ENCODE results near the gene ARHGAP31. TPM values are rescaled to one million over a fixed set of nuclear protein-coding genes. Genes with fewer than 3 reads are reported as not detected.
"Not testable (repeated sequence)": the region's sequence is repeated elsewhere in the genome, so short reads cannot be mapped to it uniquely, and the experiment has no call there.

ARHGAP31 gene
- total RNA-seq, 1 experiment from 2014 or later = 1.5 TPM

DNA sequence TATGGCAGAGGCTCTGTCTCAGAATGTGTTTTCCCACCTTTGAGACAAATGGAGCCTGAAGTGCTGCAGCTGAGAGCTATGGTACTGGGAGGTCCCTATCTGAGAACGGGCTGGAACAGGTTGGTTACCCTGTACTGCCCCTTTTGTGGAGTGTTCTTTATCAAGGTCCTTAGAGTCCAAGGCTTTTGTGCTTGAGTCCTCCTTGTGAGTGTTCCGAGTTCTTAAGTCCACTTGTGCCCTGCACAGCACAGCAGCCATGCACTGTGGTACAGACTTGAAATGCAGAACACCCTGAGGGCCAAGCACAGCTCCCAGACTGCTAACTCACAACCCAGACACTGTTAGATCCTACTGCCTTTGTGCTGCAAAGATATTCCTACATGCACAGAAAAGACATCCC, 67.8 kb downstream of the ARHGAP31 start:
- DNase-seq (ENCODE audit: low read depth) = no peak
- in situ Hi-C loops (cut with HindIII; ENCODE audit: low pct_unique_long_range_greater_than_20kb, low sequenced_read_pairs) = no loop called here

DNA sequence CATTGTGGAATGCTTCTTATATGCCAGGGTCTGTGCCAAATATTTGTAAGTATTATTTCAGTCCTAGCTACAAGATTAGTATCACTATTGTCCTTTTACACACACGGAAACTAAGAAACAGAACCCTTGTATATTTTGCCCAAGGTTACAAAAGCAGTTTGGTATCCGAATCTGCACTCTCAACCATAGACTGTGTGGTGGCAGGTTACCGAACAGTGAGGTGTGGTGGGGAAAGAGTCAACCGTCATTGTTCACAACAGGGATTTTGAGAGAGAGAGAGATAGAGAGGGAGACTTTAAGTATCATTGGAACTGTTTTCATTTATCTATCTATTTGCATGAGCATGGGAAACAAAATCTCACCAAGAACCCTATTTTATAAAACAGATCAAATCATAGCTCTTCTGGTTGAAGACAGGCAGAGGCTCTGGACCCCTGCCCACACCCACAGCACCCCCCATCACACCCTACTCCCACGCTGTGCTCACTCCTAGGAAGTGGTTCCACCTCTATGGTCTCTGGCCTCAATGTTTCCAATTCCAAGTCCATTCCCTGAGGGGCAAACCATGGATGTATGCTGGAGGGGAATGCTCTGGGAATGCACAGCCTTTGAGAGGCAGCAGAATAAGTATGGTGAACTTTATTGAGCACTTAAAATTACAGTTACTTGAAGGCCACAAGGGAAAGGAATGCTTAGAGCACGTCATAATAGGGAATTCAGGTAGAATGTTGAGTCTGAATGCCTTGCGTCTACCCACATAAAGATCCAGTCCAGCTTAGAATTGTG, 69.0 kb downstream of the ARHGAP31 start:
- DNase-seq (ENCODE audit: low read depth) = no peak
- in situ Hi-C loops (cut with HindIII; ENCODE audit: low pct_unique_long_range_greater_than_20kb, low sequenced_read_pairs) = no loop called here

DNA sequence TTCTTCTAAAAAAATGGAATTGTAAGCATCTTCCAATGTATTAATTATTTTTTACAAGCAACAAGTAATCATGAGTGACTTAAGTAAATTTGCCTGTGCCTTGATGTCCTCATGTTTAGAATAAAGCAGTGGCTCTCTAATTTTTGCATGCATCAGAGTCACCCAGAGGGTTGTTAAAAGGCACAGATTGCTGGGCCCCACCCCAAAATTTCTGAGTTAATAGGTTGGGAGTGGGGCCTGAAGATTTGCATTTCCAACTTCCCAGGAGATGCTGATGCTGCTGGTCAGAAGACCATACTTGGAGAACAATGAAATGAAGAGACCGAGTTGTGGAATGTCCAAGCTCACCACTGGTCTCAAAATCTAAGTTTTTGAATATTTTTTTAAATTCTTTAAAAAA, 70.2 kb downstream of the ARHGAP31 start:
- in situ Hi-C loops (cut with HindIII; ENCODE audit: low pct_unique_long_range_greater_than_20kb, low sequenced_read_pairs) = no loop called here
- no peak for DNase-seq (ENCODE audit: low read depth)

DNA sequence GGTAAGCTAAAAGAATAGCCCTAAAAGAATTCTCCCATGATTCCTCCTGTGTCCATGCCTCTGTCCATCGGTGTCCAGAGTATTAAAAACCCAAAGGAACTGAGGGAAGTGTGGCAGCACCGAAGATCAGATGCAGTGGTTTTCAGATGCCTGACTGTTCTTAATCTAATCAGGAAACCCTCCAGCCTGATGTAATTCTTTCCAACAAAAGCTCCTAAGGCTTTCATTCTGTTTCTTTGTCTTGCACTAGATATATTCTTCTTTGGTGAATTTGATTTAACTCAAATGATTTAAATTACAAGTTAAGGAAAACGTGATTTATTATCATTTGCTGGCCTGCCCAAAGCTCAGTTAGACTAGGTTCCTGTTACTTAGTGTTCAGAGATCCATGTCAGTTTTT, 71.2 kb downstream of the ARHGAP31 start:
- in situ Hi-C loops (cut with HindIII; ENCODE audit: low pct_unique_long_range_greater_than_20kb, low sequenced_read_pairs) = no loop called here
- DNase-seq (ENCODE audit: low read depth) = no peak

DNA sequence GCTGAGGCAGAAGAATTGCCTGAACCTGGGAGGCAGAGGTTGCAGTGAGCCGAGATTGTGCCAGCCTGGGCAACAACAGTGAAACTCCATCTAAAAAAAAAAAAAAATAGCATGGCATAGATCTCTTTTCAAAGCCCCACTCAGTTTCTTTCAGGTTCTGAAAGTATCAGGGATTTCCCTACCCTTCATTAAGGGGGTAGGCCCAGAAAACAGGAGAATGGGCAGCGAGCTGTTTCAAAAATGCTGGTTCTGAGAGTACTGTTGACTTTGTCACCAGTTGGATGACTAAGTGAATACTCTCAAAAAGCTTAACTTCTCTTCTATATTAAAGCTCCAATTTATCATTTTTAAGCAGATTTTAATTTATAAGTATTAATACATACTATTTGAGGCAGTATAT, 72.8 kb downstream of the ARHGAP31 start:
- in situ Hi-C loops (cut with HindIII; ENCODE audit: low pct_unique_long_range_greater_than_20kb, low sequenced_read_pairs) = no loop called here
- DNase-seq (ENCODE audit: low read depth) = no peak

DNA sequence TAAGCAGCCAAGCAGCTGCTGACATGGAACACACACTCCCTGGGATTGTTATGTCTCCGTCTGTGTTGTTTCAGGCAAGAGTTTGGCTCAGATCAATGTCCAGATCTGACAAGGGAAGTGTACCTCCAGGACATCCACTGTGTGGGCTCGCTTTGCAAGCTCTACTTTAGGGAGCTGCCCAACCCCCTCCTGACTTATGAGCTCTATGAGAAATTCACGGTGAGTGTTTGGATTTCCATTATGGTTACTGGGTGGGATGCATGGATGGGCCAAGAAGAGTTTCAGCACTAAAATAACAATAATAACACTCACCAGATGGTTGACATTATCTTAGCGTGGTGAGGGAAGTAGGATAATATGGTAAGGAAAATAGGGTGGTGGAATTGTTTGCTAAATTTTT, 74.1 kb downstream of the ARHGAP31 start:
- in situ Hi-C loops (cut with HindIII; ENCODE audit: low pct_unique_long_range_greater_than_20kb, low sequenced_read_pairs) = no loop called here
- no peak for DNase-seq (ENCODE audit: low read depth)

DNA sequence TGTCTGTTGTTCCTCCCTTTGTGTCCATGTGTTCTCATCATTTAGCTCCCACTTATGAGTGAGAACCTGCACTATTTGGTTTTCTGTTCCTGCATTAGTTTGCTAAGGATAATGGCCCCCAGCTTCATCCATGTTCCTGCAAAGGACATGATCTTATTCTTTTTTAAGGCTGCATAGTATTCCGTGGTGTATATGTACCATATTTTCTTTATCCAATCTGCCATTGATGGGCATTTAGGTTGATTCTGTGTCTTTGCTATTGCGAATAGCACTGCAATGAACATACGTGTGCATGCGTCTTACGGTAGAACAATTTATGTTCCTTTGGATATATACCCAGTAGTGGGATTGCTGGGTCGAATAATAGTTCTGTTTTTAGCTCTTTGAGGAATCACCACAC, 77.6 kb downstream of the ARHGAP31 start:
- DNase-seq (ENCODE audit: low read depth); in situ Hi-C loops (cut with HindIII; ENCODE audit: low pct_unique_long_range_greater_than_20kb, low sequenced_read_pairs): not testable (repeated sequence)

DNA sequence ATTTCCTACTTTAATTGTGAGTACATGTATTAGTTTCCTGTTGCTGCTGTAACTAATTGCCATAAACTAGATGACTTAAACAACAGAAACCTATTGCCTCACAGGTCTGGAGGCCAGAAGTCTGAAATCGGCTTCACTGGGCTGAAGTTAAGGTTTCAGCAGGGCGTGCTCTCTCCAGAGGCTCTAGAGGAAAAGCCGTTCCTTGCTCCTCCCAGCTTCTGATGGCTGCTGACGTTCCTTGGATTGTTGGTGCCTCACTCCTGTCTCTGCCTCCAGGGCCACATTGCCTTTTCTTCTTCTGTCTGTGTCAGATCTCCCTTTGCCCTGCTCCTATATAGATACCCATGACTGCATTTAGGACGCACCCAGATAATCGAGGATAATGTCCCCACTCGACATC, 80.9 kb downstream of the ARHGAP31 start:
- in situ Hi-C loops (cut with HindIII; ENCODE audit: low pct_unique_long_range_greater_than_20kb, low sequenced_read_pairs) = no loop called here
- DNase-seq (ENCODE audit: low read depth) = no peak

DNA sequence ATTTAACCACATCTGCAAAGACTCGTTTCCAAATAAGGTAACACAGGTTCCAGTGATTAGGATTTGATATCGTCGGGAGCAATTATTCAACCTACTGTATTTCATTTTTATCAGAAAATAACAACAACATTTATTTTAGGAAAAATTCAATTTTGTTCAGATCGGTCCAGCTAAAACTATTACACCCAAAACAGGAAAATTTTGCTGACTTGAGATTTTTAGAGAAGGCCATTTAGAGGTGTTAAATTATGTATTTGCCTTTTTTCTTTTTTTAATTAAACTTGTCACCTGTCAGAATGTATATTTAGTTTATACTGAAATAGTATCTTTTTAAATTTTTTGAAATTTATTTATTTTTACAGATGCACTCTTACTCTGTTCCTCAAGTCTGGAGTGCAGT, 81.3 kb downstream of the ARHGAP31 start:
- DNase-seq (ENCODE audit: low read depth) = no peak
- in situ Hi-C loops (cut with HindIII; ENCODE audit: low pct_unique_long_range_greater_than_20kb, low sequenced_read_pairs) = no loop called here

DNA sequence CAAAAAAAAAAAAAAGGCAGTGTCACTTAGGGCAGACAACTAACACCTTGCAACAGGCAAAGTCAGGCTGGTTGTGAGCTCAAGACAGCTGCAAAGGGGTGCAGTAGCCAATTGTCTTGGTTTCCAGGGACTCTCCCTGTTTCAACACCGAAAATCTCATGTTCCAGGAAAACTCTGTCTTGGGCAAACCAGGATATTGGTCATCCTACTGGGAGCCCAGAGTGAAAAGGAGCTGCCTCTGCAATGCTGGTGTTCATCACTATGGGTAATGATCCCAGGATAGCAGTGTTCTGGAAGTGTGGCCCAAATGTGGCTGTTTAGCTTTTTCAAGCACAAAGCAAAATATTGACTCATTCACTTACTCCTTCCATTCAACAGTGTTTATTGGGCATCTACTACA, 82.6 kb downstream of the ARHGAP31 start:
- in situ Hi-C loops (cut with HindIII; ENCODE audit: low pct_unique_long_range_greater_than_20kb, low sequenced_read_pairs) = no loop called here
- DNase-seq (ENCODE audit: low read depth) = no peak

DNA sequence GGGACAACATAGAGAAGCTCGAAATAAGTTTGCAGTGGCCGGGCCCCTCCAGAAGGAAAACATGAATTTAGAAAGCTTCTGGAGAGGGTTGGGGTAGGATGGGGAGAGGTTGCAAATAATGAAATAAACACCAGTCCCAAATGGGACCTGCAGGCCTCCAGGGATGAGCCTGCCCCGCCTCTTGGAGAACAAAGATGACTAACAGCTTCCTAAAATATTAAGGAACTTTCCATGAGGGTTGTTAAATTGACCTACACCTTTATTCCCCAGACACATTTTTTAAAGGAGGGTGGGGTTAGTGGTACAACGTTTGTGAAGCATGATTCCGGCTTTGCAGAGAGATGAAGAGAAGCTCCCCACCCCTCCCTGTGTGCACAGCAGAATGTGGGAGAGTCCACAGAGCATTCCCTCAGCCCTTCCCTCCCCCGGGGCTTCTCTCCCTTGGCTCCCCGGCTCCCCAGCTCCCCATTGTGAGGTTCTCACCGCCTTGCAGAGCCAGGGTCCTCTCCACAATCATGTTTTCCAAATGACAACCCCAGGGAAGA, 84.1 kb downstream of the ARHGAP31 start:
- in situ Hi-C loops (cut with HindIII; ENCODE audit: low pct_unique_long_range_greater_than_20kb, low sequenced_read_pairs) = no loop called here

DNA sequence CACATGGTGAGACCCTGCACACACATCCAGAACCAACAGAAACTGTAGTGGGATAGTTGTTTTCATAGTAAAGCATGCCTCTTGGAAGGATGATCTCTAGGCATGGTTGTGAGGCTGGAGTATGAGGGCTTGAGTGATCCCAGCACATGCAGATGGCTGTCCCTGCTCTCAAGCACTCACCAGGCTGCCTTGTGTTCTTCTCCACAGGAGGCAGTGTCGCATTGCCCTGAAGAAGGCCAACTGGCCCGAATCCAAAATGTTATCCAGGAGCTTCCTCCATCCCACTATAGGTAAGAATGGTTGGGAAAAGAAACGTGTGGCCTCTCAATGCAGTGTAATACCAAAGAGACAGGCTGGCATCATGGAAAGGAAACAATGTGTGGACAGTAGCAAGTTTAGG, 86.5 kb downstream of the ARHGAP31 start:
- no peak for DNase-seq (ENCODE audit: low read depth)
- in situ Hi-C loops (cut with HindIII; ENCODE audit: low pct_unique_long_range_greater_than_20kb, low sequenced_read_pairs) = no loop called here

More for the DNA sequence above, 84.1 kb downstream of the ARHGAP31 start:
- DNase-seq (ENCODE audit: low read depth) = no peak

DNA sequence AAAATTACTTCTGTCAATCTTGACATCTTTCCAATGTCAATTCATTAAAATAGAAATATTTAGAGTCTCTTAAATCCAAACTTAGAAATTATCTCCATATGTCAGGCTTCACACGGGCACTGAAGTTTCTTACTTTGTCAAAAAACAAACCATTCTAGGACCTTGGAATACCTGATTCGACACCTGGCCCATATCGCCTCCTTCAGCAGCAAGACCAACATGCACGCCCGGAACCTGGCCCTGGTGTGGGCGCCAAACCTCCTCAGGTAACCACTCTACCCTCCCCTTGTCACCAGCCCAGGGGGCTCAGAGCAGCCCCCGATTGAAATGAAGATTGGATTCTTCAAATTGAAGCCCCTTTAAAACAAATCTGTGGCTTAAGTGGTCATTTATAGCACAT, 88.0 kb downstream of the ARHGAP31 start:
- in situ Hi-C loops (cut with HindIII; ENCODE audit: low pct_unique_long_range_greater_than_20kb, low sequenced_read_pairs) = no loop called here
- DNase-seq (ENCODE audit: low read depth) = no peak

DNA sequence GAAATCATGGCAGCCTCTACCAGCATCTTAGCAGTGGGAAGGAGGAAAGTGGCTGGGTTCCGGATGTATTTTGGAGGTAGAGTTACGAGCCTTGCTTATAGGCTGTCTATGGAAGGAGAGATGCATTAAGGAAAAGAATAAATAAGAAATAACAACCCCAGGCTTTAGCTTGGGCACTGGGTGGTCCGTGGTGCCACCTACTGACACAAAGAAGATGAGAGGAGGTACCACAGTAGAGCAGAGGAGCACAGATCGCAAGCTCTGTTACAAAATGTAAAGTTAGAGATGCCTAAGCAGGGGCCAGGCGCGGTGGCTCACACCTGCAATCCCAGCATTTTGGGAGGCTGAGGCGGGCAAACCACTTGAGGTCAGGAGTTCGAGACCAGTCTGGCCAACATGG, 94.4 kb downstream of the ARHGAP31 start:
- in situ Hi-C loops (cut with HindIII; ENCODE audit: low pct_unique_long_range_greater_than_20kb, low sequenced_read_pairs) = no loop called here

DNA sequence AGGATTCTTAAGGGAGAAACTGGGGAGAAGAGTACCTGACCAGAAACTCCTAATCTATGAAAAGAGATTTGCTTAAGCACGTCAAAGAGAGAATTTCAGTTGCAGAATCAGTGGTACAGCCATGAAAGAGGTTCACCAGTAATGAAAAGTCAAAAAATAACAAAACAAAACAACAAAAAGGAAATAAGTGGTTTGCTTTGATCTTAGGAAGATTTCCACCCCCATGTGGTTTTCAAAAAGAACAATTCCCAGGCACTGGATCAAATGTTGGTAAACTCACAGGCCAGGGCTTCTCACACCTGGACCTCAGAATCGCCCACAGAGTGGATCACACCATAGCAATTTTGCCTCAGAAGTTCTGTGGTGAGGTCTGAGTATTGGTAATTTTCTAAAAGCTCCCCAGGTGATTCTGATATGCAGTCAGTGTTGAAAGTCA, 101.8 kb downstream of the ARHGAP31 start:
- no peak for DNase-seq (ENCODE audit: low read depth)
- in situ Hi-C loops (cut with HindIII; ENCODE audit: low pct_unique_long_range_greater_than_20kb, low sequenced_read_pairs) = no loop called here

More for the DNA sequence above, 94.4 kb downstream of the ARHGAP31 start:
- no peak for DNase-seq (ENCODE audit: low read depth)

DNA sequence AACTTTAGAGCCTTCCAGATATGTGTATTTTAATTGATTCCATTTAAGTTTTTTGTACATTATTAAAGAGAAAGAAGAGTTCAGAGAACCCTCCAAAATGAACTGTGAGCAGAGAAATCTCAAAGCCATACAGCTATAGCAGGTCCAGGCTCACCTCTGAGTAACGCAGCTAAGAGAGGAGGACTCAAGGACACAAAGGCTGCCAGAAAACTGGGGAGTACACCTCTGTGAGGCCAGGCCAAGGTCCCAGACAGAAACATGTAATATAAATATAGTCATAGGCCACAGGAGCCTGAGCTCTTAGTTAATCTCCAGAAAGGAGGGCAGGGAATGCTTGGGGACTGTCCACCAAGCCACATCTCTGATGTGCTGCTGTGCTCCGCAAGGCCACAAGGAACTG, 102.7 kb downstream of the ARHGAP31 start:
- no peak for DNase-seq (ENCODE audit: low read depth)
- in situ Hi-C loops (cut with HindIII; ENCODE audit: low pct_unique_long_range_greater_than_20kb, low sequenced_read_pairs) = no loop called here

DNA sequence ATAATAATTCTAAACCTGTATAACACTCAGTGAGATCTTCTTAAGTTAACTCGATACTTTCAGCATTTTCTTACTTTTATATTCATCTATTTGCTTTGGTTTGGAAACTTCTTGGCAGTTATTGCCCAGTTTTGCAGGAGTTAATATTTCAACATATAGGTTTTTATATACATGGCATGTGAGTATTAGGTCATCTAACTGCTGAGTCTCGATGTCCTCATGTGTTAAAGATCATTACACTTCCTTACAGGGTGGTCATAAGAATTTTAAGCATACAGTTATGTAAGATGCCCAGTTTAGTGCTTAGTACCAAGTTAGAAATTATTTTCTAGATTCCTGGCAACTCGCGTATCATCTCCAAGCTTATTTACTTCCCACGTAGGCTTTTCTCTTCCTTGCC, 106.3 kb downstream of the ARHGAP31 start:
- DNase-seq (ENCODE audit: low read depth) = no peak
- in situ Hi-C loops (cut with HindIII; ENCODE audit: low pct_unique_long_range_greater_than_20kb, low sequenced_read_pairs) = no loop called here

DNA sequence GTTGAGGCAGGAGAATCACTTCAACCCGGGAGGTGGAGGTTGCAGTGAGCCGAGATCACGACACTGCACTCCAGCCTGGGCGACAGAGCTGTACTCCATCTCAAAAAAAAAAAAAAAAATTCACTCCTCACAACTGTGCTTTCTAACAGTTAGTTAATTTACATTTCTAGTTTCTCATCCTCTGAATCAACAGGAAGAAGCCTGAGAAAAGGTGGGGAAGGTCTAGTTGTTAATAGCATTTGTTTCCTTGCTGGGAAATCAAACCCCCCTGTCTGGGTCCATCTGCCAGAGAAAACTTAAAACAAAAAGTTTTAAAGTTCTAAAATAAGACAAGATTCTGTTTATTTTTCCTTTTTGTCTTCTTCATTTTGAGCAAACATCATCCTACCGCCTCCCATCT, 106.9 kb downstream of the ARHGAP31 start:
- DNase-seq (ENCODE audit: low read depth) = no peak
- in situ Hi-C loops (cut with HindIII; ENCODE audit: low pct_unique_long_range_greater_than_20kb, low sequenced_read_pairs) = no loop called here

DNA sequence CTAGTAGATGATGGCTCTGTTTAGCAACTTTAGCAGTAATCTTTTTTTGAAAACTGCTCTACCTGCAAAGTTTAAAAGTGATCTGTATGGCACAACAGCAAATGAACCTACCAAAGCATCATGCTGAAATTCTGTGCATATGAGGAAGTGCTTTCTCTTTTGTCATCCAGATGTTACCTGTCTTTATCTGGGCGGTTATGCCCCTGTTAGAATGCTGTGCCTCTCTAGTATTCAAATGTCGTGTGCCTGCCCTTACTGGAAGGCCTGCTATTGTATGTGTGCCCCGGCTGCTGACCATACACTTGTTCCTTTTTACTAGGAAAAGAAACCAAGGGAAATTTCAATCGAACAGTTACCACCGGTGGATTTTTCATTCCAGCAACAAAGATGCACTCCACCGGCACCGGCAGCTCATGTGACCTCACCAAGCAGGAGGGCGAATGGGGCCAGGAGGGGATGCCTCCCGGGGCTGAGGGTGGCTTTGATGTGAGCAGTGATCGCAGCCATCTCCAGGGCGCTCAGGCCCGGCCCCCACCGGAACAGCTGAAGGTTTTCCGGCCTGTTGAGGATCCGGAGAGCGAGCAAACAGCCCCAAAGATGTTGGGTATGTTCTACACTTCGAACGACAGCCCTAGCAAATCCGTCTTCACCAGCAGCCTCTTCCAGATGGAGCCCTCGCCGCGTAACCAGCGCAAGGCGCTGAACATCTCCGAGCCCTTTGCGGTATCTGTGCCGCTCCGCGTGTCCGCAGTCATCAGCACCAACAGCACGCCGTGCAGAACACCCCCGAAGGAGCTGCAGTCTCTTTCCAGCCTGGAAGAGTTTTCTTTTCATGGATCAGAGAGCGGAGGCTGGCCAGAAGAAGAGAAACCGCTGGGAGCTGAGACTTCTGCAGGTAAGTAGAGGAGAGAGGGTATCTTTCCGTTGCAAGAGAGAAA, 107.6 kb downstream of the ARHGAP31 start:
- in situ Hi-C loops (cut with HindIII; ENCODE audit: low pct_unique_long_range_greater_than_20kb, low sequenced_read_pairs) = no loop called here
- DNase-seq (ENCODE audit: low read depth) = no peak

Data from Caki2 (cell line).